Panc1 (cell line): Measurements from ENCODE around the gene SPINT1. TPM values are rescaled to one million over a fixed set of nuclear protein-coding genes. Genes with fewer than 3 reads are reported as not detected.

Experiments used
- ATAC-seq: fragments of 200-7000 bp; cut with Tn5 transposase; 2 replicates; pipeline ENCODE4 v1.9.1; 2020; ENCODE audit warnings: mild to moderate bottlenecking, moderate library complexity
- BruUV-seq: library from RNA; stranded (reverse); fragments of 400-500 nt; replicated peaks from 2 replicates; lab custom pipeline; 2021; lab: Mats Ljungman, UMichigan
- CTCF ChIA-PET: fragments of 300-600 bp; sonication (Branson Sonifier 250); formaldehyde crosslinking; loops from one replicate; lab custom pipeline; 2022; ENCODE audit warnings: antibody characterized with exemption; lab: Charles Lee
- POLR2A ChIA-PET: fragments of 300-600 bp; sonication (Branson Sonifier 250); formaldehyde crosslinking; loops from one replicate; lab custom pipeline; 2022; ENCODE audit warnings: antibody characterized with exemption; lab: Charles Lee
- DNase-seq: peaks from one replicate; pipeline ENCODE4 v3.0.0-alpha.2; 2010; ENCODE audit warnings: low read depth, low spot score
- H3K27ac ChIP-seq: 2 replicates; pipeline ENCODE4 v1.5.1; 2011; ENCODE audit warnings: mild to moderate bottlenecking, low read length, inconsistent platforms
- H3K27me3 ChIP-seq: fragments of 200-500 bp; sonication (Bioruptor generic); 2 replicates; pipeline ENCODE4 v1.6.0; 2014; ENCODE audit warnings: low read length, inconsistent platforms; ENCODE audit not compliant: control insufficient read depth, insufficient read depth
- H3K36me3 ChIP-seq: fragments of 200-500 bp; sonication (Bioruptor generic); 2 replicates; pipeline ENCODE4 v1.5.1; 2014; ENCODE audit warnings: inconsistent platforms, mild to moderate bottlenecking, low read length, moderate library complexity; ENCODE audit not compliant: control insufficient read depth, insufficient read depth
- H3K4me1 ChIP-seq: 2 replicates; pipeline ENCODE4 v1.5.1; 2011; ENCODE audit warnings: inconsistent platforms, mild to moderate bottlenecking, low read length, moderate library complexity; ENCODE audit not compliant: control insufficient read depth, insufficient read depth
- H3K4me3 ChIP-seq, 2 experiments: 2 replicates each; pipeline ENCODE4 v1.5.1; 2011 to 2012; ENCODE audit warnings: low read depth in 2 of 2, low read length in 2 of 2, mild to moderate bottlenecking in 2 of 2, inconsistent platforms in 1 of 2, moderate library complexity in 1 of 2
- H3K9me3 ChIP-seq: fragments of 200-500 bp; sonication (Bioruptor generic); 2 replicates; pipeline ENCODE4 v1.5.1; 2014; ENCODE audit warnings: low read depth, mild to moderate bottlenecking, inconsistent platforms, low read length, moderate library complexity; ENCODE audit not compliant: control insufficient read depth, insufficient read depth
- POLR2AphosphoS5 ChIP-seq: IDR thresholded peaks from 2 replicates; pipeline ENCODE4 v1.6.1; 2012; ENCODE audit warnings: mild to moderate bottlenecking, low read depth, low read length, moderate library complexity
- SIN3A ChIP-seq: IDR thresholded peaks from 2 replicates; pipeline ENCODE4 v1.6.1; 2012; ENCODE audit warnings: low read depth, mild to moderate bottlenecking, low read length, moderate library complexity, borderline replicate concordance; ENCODE audit not compliant: insufficient read depth
- TCF7L2 ChIP-seq: IDR thresholded peaks from 2 replicates; pipeline ENCODE4 v1.6.1; 2011; ENCODE audit warnings: mild to moderate bottlenecking, low read depth, low read length, inconsistent platforms
- in situ Hi-C: cut with HindIII; loops from 2 replicates; pipeline ENCODE4 v1.10.0; 2016; ENCODE audit warnings: low sequenced_read_pairs, low pct_unique_long_range_greater_than_20kb
- intact Hi-C: fragments of 100-400 bp; cut with micrococcal nuclease; formaldehyde crosslinking; loops from one replicate; pipeline ENCODE4 v1.10.0; 2022; ENCODE audit not compliant: unreplicated experiment
- total RNA-seq: library from RNA; stranded (reverse); gene quantifications from one replicate; pipeline ENCODE4 v1.2.1, GENCODE V29; 2021; ENCODE audit not compliant: unreplicated experiment
- TF ChIP-seq, protein P1 (sequence below): fragments of 450-650 bp; IDR thresholded peaks from 2 replicates; pipeline ENCODE4 v1.5.1; 2017; ENCODE audit warnings: mild to moderate bottlenecking
- TF ChIP-seq, protein P2 (sequence below), 2 experiments: IDR thresholded peaks; 2 replicates each; pipeline ENCODE4 v1.6.1; 2011 to 2012; ENCODE audit warnings: low read depth in 2 of 2, control low read depth in 1 of 2, low read length in 1 of 2, mild to moderate bottlenecking in 1 of 2, moderate library complexity in 1 of 2; ENCODE audit not compliant: insufficient read depth in 1 of 2

SPINT1 gene
- total RNA-seq, 1 experiment from 2014 or later, result 32.7 TPM

DNA sequence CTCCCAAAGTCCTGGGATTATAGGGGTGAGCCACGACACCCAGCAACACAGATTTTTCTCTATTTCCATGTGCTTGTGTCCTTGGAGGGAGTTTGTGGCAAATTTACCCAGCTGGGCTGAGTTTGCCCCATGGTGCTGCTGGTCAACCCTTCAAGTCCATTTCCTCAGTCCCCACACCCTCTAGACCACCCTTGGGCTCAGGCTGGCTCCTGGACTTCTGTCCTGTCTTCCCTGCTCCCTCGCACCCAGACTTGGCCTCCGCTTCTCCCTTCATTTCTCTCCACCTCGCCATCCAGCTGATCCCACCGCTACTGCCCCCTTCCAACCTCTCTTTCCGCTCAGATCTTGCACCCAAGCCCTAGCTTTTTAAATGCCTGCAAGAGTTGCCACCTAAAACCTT lies 37.5 kb downstream of the SPINT1 start:
- Histone ChIP-seq H3K4me3 (no peak overlapping the region), H3K27ac (no peak overlapping the region), H3K27me3 (no peaks in the 10 kb centered on the region), H3K9me3 (no peaks in the 10 kb centered on the region), H3K4me1 (no peaks in the 10 kb centered on the region), H3K36me3 (no peaks in the 10 kb centered on the region)
- ChIA-PET CTCF (interaction anchor here (1.2 to 1.5 kb wide), 2 partner anchors 11 to 22 kb away, joined by 3 to 4 read pairs; no protein-coding TSS in a partner anchor), POLR2A (no interaction called here)
- TF ChIP-seq, protein P1, sequence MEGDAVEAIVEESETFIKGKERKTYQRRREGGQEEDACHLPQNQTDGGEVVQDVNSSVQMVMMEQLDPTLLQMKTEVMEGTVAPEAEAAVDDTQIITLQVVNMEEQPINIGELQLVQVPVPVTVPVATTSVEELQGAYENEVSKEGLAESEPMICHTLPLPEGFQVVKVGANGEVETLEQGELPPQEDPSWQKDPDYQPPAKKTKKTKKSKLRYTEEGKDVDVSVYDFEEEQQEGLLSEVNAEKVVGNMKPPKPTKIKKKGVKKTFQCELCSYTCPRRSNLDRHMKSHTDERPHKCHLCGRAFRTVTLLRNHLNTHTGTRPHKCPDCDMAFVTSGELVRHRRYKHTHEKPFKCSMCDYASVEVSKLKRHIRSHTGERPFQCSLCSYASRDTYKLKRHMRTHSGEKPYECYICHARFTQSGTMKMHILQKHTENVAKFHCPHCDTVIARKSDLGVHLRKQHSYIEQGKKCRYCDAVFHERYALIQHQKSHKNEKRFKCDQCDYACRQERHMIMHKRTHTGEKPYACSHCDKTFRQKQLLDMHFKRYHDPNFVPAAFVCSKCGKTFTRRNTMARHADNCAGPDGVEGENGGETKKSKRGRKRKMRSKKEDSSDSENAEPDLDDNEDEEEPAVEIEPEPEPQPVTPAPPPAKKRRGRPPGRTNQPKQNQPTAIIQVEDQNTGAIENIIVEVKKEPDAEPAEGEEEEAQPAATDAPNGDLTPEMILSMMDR, result no peak
- TF ChIP-seq, protein P2, sequence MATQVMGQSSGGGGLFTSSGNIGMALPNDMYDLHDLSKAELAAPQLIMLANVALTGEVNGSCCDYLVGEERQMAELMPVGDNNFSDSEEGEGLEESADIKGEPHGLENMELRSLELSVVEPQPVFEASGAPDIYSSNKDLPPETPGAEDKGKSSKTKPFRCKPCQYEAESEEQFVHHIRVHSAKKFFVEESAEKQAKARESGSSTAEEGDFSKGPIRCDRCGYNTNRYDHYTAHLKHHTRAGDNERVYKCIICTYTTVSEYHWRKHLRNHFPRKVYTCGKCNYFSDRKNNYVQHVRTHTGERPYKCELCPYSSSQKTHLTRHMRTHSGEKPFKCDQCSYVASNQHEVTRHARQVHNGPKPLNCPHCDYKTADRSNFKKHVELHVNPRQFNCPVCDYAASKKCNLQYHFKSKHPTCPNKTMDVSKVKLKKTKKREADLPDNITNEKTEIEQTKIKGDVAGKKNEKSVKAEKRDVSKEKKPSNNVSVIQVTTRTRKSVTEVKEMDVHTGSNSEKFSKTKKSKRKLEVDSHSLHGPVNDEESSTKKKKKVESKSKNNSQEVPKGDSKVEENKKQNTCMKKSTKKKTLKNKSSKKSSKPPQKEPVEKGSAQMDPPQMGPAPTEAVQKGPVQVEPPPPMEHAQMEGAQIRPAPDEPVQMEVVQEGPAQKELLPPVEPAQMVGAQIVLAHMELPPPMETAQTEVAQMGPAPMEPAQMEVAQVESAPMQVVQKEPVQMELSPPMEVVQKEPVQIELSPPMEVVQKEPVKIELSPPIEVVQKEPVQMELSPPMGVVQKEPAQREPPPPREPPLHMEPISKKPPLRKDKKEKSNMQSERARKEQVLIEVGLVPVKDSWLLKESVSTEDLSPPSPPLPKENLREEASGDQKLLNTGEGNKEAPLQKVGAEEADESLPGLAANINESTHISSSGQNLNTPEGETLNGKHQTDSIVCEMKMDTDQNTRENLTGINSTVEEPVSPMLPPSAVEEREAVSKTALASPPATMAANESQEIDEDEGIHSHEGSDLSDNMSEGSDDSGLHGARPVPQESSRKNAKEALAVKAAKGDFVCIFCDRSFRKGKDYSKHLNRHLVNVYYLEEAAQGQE (IDR thresholded peaks at IDR 0.05; ENCODE audit: insufficient read depth in 1 of 2, low read depth in 2 of 2, low read length in 1 of 2), result no peak
- TF ChIP-seq SIN3A, result no peak
- no peak for TF ChIP-seq TCF7L2
- no peak for TF ChIP-seq POLR2AphosphoS5
- in situ Hi-C loops (no loop called here), intact Hi-C loops (no loop called here)
- ATAC-seq (no peak), DNase-seq (no peak)
- BruUV-seq, result no TSS peak

DNA sequence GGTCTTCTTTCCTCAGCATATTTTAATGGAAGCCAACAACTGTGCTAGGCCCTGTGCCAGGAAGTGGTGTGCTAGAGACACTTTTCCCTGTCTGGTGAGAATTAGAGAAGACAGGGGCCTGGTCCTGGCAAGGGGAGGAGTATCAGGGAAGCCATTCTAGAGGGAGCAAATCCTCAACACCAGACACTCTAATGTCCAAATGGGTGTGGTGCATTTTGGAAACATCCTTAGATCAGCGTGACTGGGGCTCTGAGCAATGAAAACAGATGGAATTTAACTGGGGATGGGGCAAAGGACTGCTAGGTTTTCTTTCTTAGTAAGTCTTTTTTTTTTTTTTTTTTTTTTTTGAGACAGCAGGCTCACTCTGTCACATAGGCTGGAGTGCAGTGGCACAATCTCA lies 42.7 kb downstream of the SPINT1 start:
- BruUV-seq, result no TSS peak
- ATAC-seq (no peak; the same call in 1 of the 2 replicates), DNase-seq (no peak)
- ChIA-PET CTCF (no interaction called here), POLR2A (no interaction called here)
- H3K4me3 ChIP-seq, result no peak overlapping the region
- no peaks in the 10 kb centered on the region for H3K9me3 ChIP-seq
- in situ Hi-C loops, result no loop called here
- no peaks in the 10 kb centered on the region for H3K27me3 ChIP-seq
- TF ChIP-seq, protein P1, result no peak
- no peak for TF ChIP-seq SIN3A
- TF ChIP-seq POLR2AphosphoS5, result no peak
- TF ChIP-seq, protein P2 (IDR thresholded peaks at IDR 0.05; ENCODE audit: insufficient read depth in 1 of 2, low read depth in 2 of 2, low read length in 1 of 2), result no peak
- TF ChIP-seq TCF7L2, result no peak
- intact Hi-C loops, result no loop called here
- H3K36me3 ChIP-seq, result no peaks in the 10 kb centered on the region
- no peak overlapping the region for H3K27ac ChIP-seq
- H3K4me1 ChIP-seq, result no peaks in the 10 kb centered on the region
